Measurements from ENCODE around the gene ARAP2.

ARAP2 gene

GRCh38 chr4:36168127-36168878 lies 76.0 kb downstream of the ARAP2 start:
- Histone ChIP-seq H3K36me3 (ENCODE audit: insufficient read depth) (no peaks in the 10 kb centered on the region), H3K9ac (no peak overlapping the region), H4K20me1 (ENCODE audit: insufficient read depth) (no peaks in the 10 kb centered on the region), H3K4me3 (IDR thresholded peaks at IDR 0.05; ENCODE audit: insufficient read depth, low read depth, low read length) (no peak overlapping the region), H3K4me1 (ENCODE audit: low read depth, poor library complexity, severe bottlenecking) (peaks cover 10% of the 10 kb centered on the region), H3K27ac (no peak overlapping the region), H2AFZ (ENCODE audit: low read depth) (no peak overlapping the region), H3K4me2 (no peak overlapping the region), H3K79me2 (ENCODE audit: insufficient read depth, low read depth) (no peaks in the 10 kb centered on the region), H3K27me3 (ENCODE audit: insufficient read depth, low read depth) (no peaks in the 10 kb centered on the region)
- TF ChIP-seq, protein P1, sequence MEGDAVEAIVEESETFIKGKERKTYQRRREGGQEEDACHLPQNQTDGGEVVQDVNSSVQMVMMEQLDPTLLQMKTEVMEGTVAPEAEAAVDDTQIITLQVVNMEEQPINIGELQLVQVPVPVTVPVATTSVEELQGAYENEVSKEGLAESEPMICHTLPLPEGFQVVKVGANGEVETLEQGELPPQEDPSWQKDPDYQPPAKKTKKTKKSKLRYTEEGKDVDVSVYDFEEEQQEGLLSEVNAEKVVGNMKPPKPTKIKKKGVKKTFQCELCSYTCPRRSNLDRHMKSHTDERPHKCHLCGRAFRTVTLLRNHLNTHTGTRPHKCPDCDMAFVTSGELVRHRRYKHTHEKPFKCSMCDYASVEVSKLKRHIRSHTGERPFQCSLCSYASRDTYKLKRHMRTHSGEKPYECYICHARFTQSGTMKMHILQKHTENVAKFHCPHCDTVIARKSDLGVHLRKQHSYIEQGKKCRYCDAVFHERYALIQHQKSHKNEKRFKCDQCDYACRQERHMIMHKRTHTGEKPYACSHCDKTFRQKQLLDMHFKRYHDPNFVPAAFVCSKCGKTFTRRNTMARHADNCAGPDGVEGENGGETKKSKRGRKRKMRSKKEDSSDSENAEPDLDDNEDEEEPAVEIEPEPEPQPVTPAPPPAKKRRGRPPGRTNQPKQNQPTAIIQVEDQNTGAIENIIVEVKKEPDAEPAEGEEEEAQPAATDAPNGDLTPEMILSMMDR (conservative IDR thresholded peaks at IDR 0.05; ENCODE audit: low read depth, low read length) = no peak

GRCh38 chr4:36165631-36166005 lies 78.7 kb downstream of the ARAP2 start:
- no peaks in the 10 kb centered on the region for H3K27me3 ChIP-seq (ENCODE audit: insufficient read depth, low read depth)
- TF ChIP-seq, protein P1 (conservative IDR thresholded peaks at IDR 0.05; ENCODE audit: low read depth, low read length) = no peak
- no peak overlapping the region for H3K4me3 ChIP-seq (IDR thresholded peaks at IDR 0.05; ENCODE audit: insufficient read depth, low read depth, low read length)
- no peak overlapping the region for H3K4me2 ChIP-seq
- H2AFZ ChIP-seq (ENCODE audit: low read depth) = no peak overlapping the region
- H3K9ac ChIP-seq = no peak overlapping the region
- H3K36me3 ChIP-seq (ENCODE audit: insufficient read depth) = no peaks in the 10 kb centered on the region
- H3K79me2 ChIP-seq (ENCODE audit: insufficient read depth, low read depth) = no peaks in the 10 kb centered on the region
- H3K27ac ChIP-seq = no peak overlapping the region
- peaks cover 21% of the 10 kb centered on the region for H3K4me1 ChIP-seq (ENCODE audit: low read depth, poor library complexity, severe bottlenecking)
- no peaks in the 10 kb centered on the region for H4K20me1 ChIP-seq (ENCODE audit: insufficient read depth)

- H3K9ac ChIP-seq = no peak overlapping the region
- no peaks in the 10 kb centered on the region for H3K36me3 ChIP-seq (ENCODE audit: insufficient read depth)
- H4K20me1 ChIP-seq (ENCODE audit: insufficient read depth) = no peaks in the 10 kb centered on the region
- no peaks in the 10 kb centered on the region for H3K27me3 ChIP-seq (ENCODE audit: insufficient read depth, low read depth)
- no peak overlapping the region for H3K4me3 ChIP-seq (IDR thresholded peaks at IDR 0.05; ENCODE audit: insufficient read depth, low read depth, low read length)
- H2AFZ ChIP-seq (ENCODE audit: low read depth) = no peak overlapping the region
- peaks cover 21% of the 10 kb centered on the region for H3K4me1 ChIP-seq (ENCODE audit: low read depth, poor library complexity, severe bottlenecking)
- H3K79me2 ChIP-seq (ENCODE audit: insufficient read depth, low read depth) = no peaks in the 10 kb centered on the region
- TF ChIP-seq, protein P1 (conservative IDR thresholded peaks at IDR 0.05; ENCODE audit: low read depth, low read length) = no peak
- no peak overlapping the region for H3K27ac ChIP-seq
- no peak overlapping the region for H3K4me2 ChIP-seq
These were observed 79.2 kb downstream of the ARAP2 start for GRCh38 chr4:36164900-36165630.

DNA sequence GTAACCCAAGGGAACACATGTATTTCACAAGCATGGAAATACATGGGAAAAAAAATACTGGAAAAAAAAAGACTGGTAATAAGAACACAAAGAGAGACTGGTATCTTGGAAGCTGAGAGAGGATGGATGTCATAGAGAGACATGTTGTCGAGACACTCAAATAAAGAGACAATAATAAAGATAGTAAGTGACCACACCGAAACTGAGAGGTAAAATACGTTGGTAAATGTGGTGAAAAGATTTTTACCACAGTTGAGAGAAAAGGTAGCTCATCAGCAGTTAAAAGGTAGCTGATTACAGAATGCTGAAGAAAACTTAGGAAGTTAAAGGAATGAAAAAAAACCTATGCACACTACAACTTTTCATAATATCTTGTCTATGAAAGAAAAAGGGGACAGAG lies 81.1 kb downstream of the ARAP2 start:
- peak overlapping the region; percentile 34 for H3K4me2 ChIP-seq
- peaks cover 21% of the 10 kb centered on the region for H3K4me1 ChIP-seq (ENCODE audit: low read depth, poor library complexity, severe bottlenecking)
- H3K36me3 ChIP-seq (ENCODE audit: insufficient read depth) = no peaks in the 10 kb centered on the region
- TF ChIP-seq, protein P1 (conservative IDR thresholded peaks at IDR 0.05; ENCODE audit: low read depth, low read length) = no peak
- H4K20me1 ChIP-seq (ENCODE audit: insufficient read depth) = no peaks in the 10 kb centered on the region
- H2AFZ ChIP-seq (ENCODE audit: low read depth) = no peak overlapping the region
- H3K79me2 ChIP-seq (ENCODE audit: insufficient read depth, low read depth) = no peaks in the 10 kb centered on the region
- H3K27me3 ChIP-seq (ENCODE audit: insufficient read depth, low read depth) = no peaks in the 10 kb centered on the region
- H3K4me3 ChIP-seq (IDR thresholded peaks at IDR 0.05; ENCODE audit: insufficient read depth, low read depth, low read length) = no peak overlapping the region
- H3K9ac ChIP-seq = no peak overlapping the region
- no peak overlapping the region for H3K27ac ChIP-seq

Measured in KMS-11 (cell line).